SK-N-SH treated with all-trans-retinoic acid at 6 μM for 48 hours (cell line): Measurements from ENCODE around the gene TTC7B.
"Not testable (repeated sequence)": the region's sequence is repeated elsewhere in the genome, so short reads cannot be mapped to it uniquely, and the experiment has no call there.

Experiments
- ATAC-seq: fragments of 200-7000 bp; cut with Tn5 transposase; 3 replicates; pipeline ENCODE4 v1.9.1; 2020; ENCODE audit warnings: mild to moderate bottlenecking, moderate library complexity
- ARNTL ChIP-seq: fragments of 450-650 bp; formaldehyde crosslinking; IDR thresholded peaks from 2 replicates; pipeline ENCODE4 v1.5.0; 2020; ENCODE audit warnings: low read depth, mild to moderate bottlenecking, moderate library complexity, borderline replicate concordance
- BACH2 ChIP-seq: fragments of 250-450 bp; sonication (Bioruptor Pico); IDR thresholded peaks from 2 replicates; pipeline ENCODE4 v1.9.0; 2021; ENCODE audit warnings: mild to moderate bottlenecking, borderline replicate concordance
- CREB5 ChIP-seq: fragments of 250-450 bp; sonication (Bioruptor Pico); IDR thresholded peaks from 2 replicates; pipeline ENCODE4 v1.5.1; 2020; ENCODE audit warnings: low read depth, mild to moderate bottlenecking, moderate library complexity
- CSDC2 ChIP-seq: fragments of 250-450 bp; sonication (Bioruptor Pico); IDR thresholded peaks from 2 replicates; pipeline ENCODE4 v1.5.0; 2020; ENCODE audit warnings: mild to moderate bottlenecking, moderate library complexity
- ESRRG ChIP-seq: fragments of 250-450 bp; sonication (Bioruptor Pico); IDR thresholded peaks from 2 replicates; pipeline ENCODE4 v1.6.1; 2021; ENCODE audit warnings: mild to moderate bottlenecking
- ISL1 ChIP-seq: fragments of 250-450 bp; sonication (Bioruptor Pico); IDR thresholded peaks from 2 replicates; pipeline ENCODE4 v2.1.2; 2022; ENCODE audit warnings: mild to moderate bottlenecking, moderate library complexity
- OSR1 ChIP-seq: fragments of 250-450 bp; sonication (Bioruptor Pico); IDR thresholded peaks from 2 replicates; pipeline ENCODE4 v1.8.0; 2022; ENCODE audit warnings: moderate library complexity, mild to moderate bottlenecking, inconsistent platforms
- RARB ChIP-seq: fragments of 250-450 bp; sonication (Bioruptor Pico); IDR thresholded peaks from 2 replicates; pipeline ENCODE4 v1.8.0; 2021; ENCODE audit warnings: mild to moderate bottlenecking, moderate library complexity
- SNAI2 ChIP-seq: fragments of 250-450 bp; sonication (Bioruptor Pico); IDR thresholded peaks from 2 replicates; pipeline ENCODE4 v1.5.0; 2020; ENCODE audit warnings: mild to moderate bottlenecking, moderate library complexity
- TCF4 ChIP-seq: fragments of 250-450 bp; sonication (Bioruptor Pico); IDR thresholded peaks from 2 replicates; pipeline ENCODE4 v1.8.0; 2021; ENCODE audit warnings: mild to moderate bottlenecking, moderate library complexity, borderline replicate concordance
- TOX ChIP-seq: fragments of 250-450 bp; sonication (Bioruptor Pico); IDR thresholded peaks from 2 replicates; pipeline ENCODE4 v1.8.0; 2021; ENCODE audit warnings: mild to moderate bottlenecking, moderate library complexity, borderline replicate concordance
- TSHZ2 ChIP-seq: fragments of 250-450 bp; sonication (Bioruptor Pico); IDR thresholded peaks from 2 replicates; pipeline ENCODE4 v1.5.0; 2020; ENCODE audit warnings: mild to moderate bottlenecking, moderate library complexity
- ZC3H10 ChIP-seq: fragments of 250-450 bp; sonication (Bioruptor Pico); IDR thresholded peaks from 2 replicates; pipeline ENCODE4 v1.5.1; 2021; ENCODE audit warnings: mild to moderate bottlenecking, moderate library complexity
- ZFP3 ChIP-seq: fragments of 250-450 bp; sonication (Bioruptor Pico); IDR thresholded peaks from 2 replicates; pipeline ENCODE4 v1.5.0; 2020; ENCODE audit warnings: mild to moderate bottlenecking, moderate library complexity
- ZFP30 ChIP-seq: fragments of 450-650 bp; formaldehyde crosslinking; IDR thresholded peaks from 2 replicates; pipeline ENCODE4 v1.5.0; 2022; ENCODE audit warnings: mild to moderate bottlenecking, moderate library complexity
- ZNF565 ChIP-seq: fragments of 450-650 bp; formaldehyde crosslinking; conservative IDR thresholded peaks from 2 replicates; pipeline ENCODE4 v1.5.0; 2020; ENCODE audit warnings: low read depth, mild to moderate bottlenecking, moderate library complexity
- ZNF70 ChIP-seq: fragments of 450-650 bp; formaldehyde crosslinking; IDR thresholded peaks from 2 replicates; pipeline ENCODE4 v1.5.0; 2020; ENCODE audit warnings: mild to moderate bottlenecking, moderate library complexity
- ZNF8 ChIP-seq: fragments of 450-650 bp; formaldehyde crosslinking; IDR thresholded peaks from 2 replicates; pipeline ENCODE4 v1.5.0; 2020; ENCODE audit warnings: mild to moderate bottlenecking, moderate library complexity
- TF ChIP-seq, protein P1 (sequence below): fragments of 250-450 bp; sonication (Bioruptor Pico); IDR thresholded peaks from 2 replicates; pipeline ENCODE4 v1.8.0; 2021; ENCODE audit warnings: low read depth, mild to moderate bottlenecking, moderate library complexity, borderline replicate concordance
- TF ChIP-seq, protein P2 (sequence below): fragments of 250-450 bp; sonication (Bioruptor Pico); IDR thresholded peaks from 2 replicates; pipeline ENCODE4 v1.5.1; 2021; ENCODE audit warnings: mild to moderate bottlenecking, moderate library complexity
- TF ChIP-seq, protein P3 (sequence below): fragments of 250-450 bp; sonication (Bioruptor Pico); IDR thresholded peaks from 2 replicates; pipeline ENCODE4 v1.8.0; 2020; ENCODE audit warnings: mild to moderate bottlenecking, moderate library complexity, borderline replicate concordance

The TTC7B gene

DNA sequence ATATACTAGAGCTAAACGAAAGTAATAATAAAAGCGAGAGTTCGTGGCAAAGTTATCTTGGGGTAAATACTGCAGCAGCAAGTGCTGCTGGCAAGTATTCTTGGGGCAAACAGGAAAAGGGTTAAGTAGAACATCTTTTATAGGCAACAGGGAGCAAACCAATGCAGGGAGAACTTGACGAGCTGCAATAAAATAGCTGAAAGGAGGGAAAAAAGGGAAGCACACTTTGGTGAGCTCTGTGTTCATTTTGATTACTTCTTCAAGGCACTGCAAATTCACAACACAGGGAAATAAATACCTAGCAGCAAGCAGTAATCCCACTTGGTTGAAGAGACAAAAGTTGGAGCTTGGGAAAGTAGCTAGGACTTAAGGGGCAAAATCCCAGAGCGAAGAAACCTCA lies 42.3 kb upstream of the TTC7B start:
- TF ChIP-seq TCF4 (CRISPR knock-in tag) (no peak), ZNF70 (no peak), ZNF8 (no peak), BACH2 (no peak), ISL1 (CRISPR knock-in tag) (no peak), OSR1 (CRISPR knock-in tag) (no peak)
- TF ChIP-seq, protein P1, sequence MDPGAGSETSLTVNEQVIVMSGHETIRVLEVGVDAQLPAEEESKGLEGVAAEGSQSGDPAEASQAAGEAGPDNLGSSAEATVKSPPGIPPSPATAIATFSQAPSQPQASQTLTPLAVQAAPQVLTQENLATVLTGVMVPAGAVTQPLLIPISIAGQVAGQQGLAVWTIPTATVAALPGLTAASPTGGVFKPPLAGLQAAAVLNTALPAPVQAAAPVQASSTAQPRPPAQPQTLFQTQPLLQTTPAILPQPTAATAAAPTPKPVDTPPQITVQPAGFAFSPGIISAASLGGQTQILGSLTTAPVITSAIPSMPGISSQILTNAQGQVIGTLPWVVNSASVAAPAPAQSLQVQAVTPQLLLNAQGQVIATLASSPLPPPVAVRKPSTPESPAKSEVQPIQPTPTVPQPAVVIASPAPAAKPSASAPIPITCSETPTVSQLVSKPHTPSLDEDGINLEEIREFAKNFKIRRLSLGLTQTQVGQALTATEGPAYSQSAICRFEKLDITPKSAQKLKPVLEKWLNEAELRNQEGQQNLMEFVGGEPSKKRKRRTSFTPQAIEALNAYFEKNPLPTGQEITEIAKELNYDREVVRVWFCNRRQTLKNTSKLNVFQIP, result no peak
- TF ChIP-seq, protein P2, sequence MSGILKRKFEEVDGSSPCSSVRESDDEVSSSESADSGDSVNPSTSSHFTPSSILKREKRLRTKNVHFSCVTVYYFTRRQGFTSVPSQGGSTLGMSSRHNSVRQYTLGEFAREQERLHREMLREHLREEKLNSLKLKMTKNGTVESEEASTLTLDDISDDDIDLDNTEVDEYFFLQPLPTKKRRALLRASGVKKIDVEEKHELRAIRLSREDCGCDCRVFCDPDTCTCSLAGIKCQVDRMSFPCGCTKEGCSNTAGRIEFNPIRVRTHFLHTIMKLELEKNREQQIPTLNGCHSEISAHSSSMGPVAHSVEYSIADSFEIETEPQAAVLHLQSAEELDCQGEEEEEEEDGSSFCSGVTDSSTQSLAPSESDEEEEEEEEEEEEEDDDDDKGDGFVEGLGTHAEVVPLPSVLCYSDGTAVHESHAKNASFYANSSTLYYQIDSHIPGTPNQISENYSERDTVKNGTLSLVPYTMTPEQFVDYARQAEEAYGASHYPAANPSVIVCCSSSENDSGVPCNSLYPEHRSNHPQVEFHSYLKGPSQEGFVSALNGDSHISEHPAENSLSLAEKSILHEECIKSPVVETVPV (CRISPR knock-in tag), result no peak
- TF ChIP-seq, all 23 proteins: peak for 0
- ATAC-seq, result no peak

GRCh38 chr14:90857866-90858265 lies 41.6 kb upstream of the TTC7B start:
- ATAC-seq, result no peak

DNA sequence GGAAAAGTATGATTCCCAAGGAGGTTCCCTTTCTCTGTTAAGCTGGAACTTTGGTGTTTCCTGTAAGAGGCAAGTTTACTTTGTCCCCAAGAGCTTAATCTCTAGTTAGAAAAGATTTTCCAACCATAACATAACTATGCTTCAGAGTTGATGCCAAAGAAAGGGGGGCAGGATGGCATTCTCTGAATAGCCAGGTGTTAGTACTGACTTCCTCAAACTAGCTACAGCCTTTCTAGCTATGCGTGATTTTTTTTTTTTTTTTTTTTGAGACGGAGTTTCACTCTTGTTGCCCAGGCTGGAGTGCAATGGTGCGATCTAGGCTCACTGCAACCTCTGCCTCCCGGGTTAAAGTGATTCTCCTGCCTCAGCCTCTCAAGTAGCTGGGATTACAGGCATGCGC lies 39.9 kb upstream of the TTC7B start:
- not testable (repeated sequence) for ATAC-seq

More at GRCh38 chr14:90857866-90858265, 41.6 kb upstream of the TTC7B start:
- TF ChIP-seq, protein P3, sequence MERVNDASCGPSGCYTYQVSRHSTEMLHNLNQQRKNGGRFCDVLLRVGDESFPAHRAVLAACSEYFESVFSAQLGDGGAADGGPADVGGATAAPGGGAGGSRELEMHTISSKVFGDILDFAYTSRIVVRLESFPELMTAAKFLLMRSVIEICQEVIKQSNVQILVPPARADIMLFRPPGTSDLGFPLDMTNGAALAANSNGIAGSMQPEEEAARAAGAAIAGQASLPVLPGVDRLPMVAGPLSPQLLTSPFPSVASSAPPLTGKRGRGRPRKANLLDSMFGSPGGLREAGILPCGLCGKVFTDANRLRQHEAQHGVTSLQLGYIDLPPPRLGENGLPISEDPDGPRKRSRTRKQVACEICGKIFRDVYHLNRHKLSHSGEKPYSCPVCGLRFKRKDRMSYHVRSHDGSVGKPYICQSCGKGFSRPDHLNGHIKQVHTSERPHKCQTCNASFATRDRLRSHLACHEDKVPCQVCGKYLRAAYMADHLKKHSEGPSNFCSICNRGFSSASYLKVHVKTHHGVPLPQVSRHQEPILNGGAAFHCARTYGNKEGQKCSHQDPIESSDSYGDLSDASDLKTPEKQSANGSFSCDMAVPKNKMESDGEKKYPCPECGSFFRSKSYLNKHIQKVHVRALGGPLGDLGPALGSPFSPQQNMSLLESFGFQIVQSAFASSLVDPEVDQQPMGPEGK (CRISPR knock-in tag), result no peak
- TF ChIP-seq ZNF8, result no peak
- no peak for TF ChIP-seq TCF4 (CRISPR knock-in tag)
- no peak for TF ChIP-seq ESRRG (CRISPR knock-in tag)
- no peak for TF ChIP-seq OSR1 (CRISPR knock-in tag)
- TF ChIP-seq ZFP30 (CRISPR knock-in tag), result no peak
- TF ChIP-seq ZNF565 (CRISPR knock-in tag), result no peak
- no peak for TF ChIP-seq ARNTL (CRISPR knock-in tag)
- TF ChIP-seq RARB (CRISPR knock-in tag), result no peak
- no peak for TF ChIP-seq CSDC2 (CRISPR knock-in tag)
- TF ChIP-seq SNAI2 (CRISPR knock-in tag), result no peak
- no peak for TF ChIP-seq CREB5 (CRISPR knock-in tag)
- TF ChIP-seq ZNF70, result no peak
- TF ChIP-seq BACH2, result no peak
- TF ChIP-seq ZFP3 (CRISPR knock-in tag), result no peak
- TF ChIP-seq TSHZ2 (CRISPR knock-in tag), result no peak
- no peak for TF ChIP-seq ZC3H10 (CRISPR knock-in tag)

DNA sequence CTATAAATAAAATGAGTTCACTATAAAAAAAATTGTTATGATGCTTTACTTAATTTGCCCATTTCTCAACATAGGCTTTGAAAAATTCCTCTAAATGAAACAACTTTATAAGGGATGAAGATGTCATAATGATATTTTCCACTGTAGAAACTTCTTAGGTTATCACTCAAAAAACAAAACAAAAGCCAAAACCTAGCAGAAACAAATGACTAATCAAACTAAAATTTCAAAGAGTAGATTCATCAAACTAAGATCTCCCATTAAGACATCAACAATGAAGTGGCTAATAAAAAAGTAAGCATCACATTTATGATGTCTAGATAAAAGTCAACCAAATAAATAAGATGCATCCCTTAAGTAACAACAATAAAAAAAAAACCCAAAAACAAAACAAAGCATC lies 36.9 kb upstream of the TTC7B start:
- ATAC-seq, result no peak
- TF ChIP-seq TCF4 (CRISPR knock-in tag), result no peak
- TF ChIP-seq ZC3H10 (CRISPR knock-in tag), result no peak
- TF ChIP-seq TOX (CRISPR knock-in tag), result no peak
- no peak for TF ChIP-seq CREB5 (CRISPR knock-in tag)
- TF ChIP-seq OSR1 (CRISPR knock-in tag), result no peak
- TF ChIP-seq ESRRG (CRISPR knock-in tag), result no peak
- no peak for TF ChIP-seq ISL1 (CRISPR knock-in tag)
- no peak for TF ChIP-seq RARB (CRISPR knock-in tag)
- no peak for TF ChIP-seq TSHZ2 (CRISPR knock-in tag)
- TF ChIP-seq ZFP3 (CRISPR knock-in tag), result no peak
- no peak for TF ChIP-seq ZFP30 (CRISPR knock-in tag)
- TF ChIP-seq ARNTL (CRISPR knock-in tag), result no peak
